Measurements from ENCODE around the gene ASIC4.

ASIC4 gene

GRCh38 chr2:219520079-219520478 lies 5.8 kb downstream of the ASIC4 start:
- Histone ChIP-seq H3K4me2 (ENCODE audit: low read depth, low read length, poor library complexity, severe bottlenecking) (no peak overlapping the region), H3K4me3 (ENCODE audit: insufficient read depth, low read length, poor library complexity, severe bottlenecking) (no peak overlapping the region), H3K9ac (ENCODE audit: low read length) (no peak overlapping the region), H4K20me1 (ENCODE audit: low read depth, low read length) (no peaks in the 10 kb centered on the region), H3K36me3 (ENCODE audit: low read length) (no peaks in the 10 kb centered on the region), H3K79me2 (ENCODE audit: insufficient read depth, low read length) (no peaks in the 10 kb centered on the region), H2AFZ (ENCODE audit: low read depth, low read length, severe bottlenecking) (no peak overlapping the region), H3K27me3 (ENCODE audit: low read length) (no peaks in the 10 kb centered on the region), H3K9me2 (replicated peaks; ENCODE audit: insufficient read depth, low read length) (no peaks in the 10 kb centered on the region), H3F3A (ENCODE audit: insufficient read depth) (no peaks in the 10 kb centered on the region), H3K27ac (ENCODE audit: low read depth, low read length) (no peak overlapping the region), H3K9me3 (ENCODE audit: insufficient read depth, low read length) (no peaks in the 10 kb centered on the region)
- no peak for TF ChIP-seq EZH2phosphoT487 (conservative IDR thresholded peaks at IDR 0.05; ENCODE audit: low read length)
- TF ChIP-seq, protein P1, sequence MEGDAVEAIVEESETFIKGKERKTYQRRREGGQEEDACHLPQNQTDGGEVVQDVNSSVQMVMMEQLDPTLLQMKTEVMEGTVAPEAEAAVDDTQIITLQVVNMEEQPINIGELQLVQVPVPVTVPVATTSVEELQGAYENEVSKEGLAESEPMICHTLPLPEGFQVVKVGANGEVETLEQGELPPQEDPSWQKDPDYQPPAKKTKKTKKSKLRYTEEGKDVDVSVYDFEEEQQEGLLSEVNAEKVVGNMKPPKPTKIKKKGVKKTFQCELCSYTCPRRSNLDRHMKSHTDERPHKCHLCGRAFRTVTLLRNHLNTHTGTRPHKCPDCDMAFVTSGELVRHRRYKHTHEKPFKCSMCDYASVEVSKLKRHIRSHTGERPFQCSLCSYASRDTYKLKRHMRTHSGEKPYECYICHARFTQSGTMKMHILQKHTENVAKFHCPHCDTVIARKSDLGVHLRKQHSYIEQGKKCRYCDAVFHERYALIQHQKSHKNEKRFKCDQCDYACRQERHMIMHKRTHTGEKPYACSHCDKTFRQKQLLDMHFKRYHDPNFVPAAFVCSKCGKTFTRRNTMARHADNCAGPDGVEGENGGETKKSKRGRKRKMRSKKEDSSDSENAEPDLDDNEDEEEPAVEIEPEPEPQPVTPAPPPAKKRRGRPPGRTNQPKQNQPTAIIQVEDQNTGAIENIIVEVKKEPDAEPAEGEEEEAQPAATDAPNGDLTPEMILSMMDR (IDR thresholded peaks at IDR 0.05; ENCODE audit: insufficient read depth, low read length, poor library complexity, severe bottlenecking) = no peak

GRCh38 chr2:219521066-219521880 lies 7.0 kb downstream of the ASIC4 start:
- H3K9me3 ChIP-seq (ENCODE audit: insufficient read depth, low read length) = no peaks in the 10 kb centered on the region
- H3K79me2 ChIP-seq (ENCODE audit: insufficient read depth, low read length) = no peaks in the 10 kb centered on the region
- no peaks in the 10 kb centered on the region for H3K9me2 ChIP-seq (replicated peaks; ENCODE audit: insufficient read depth, low read length)
- TF ChIP-seq, protein P1 (IDR thresholded peaks at IDR 0.05; ENCODE audit: insufficient read depth, low read length, poor library complexity, severe bottlenecking) = peak; percentile 26
- no peak for TF ChIP-seq EZH2phosphoT487 (conservative IDR thresholded peaks at IDR 0.05; ENCODE audit: low read length)
- H2AFZ ChIP-seq (ENCODE audit: low read depth, low read length, severe bottlenecking) = no peak overlapping the region
- H3K27me3 ChIP-seq (ENCODE audit: low read length) = no peaks in the 10 kb centered on the region
- H3K4me3 ChIP-seq (ENCODE audit: insufficient read depth, low read length, poor library complexity, severe bottlenecking) = no peak overlapping the region
- H3K9ac ChIP-seq (ENCODE audit: low read length) = no peak overlapping the region
- no peaks in the 10 kb centered on the region for H3F3A ChIP-seq (ENCODE audit: insufficient read depth)
- H3K27ac ChIP-seq (ENCODE audit: low read depth, low read length) = no peak overlapping the region
- H4K20me1 ChIP-seq (ENCODE audit: low read depth, low read length) = no peaks in the 10 kb centered on the region
- H3K4me2 ChIP-seq (ENCODE audit: low read depth, low read length, poor library complexity, severe bottlenecking) = no peak overlapping the region
- no peaks in the 10 kb centered on the region for H3K36me3 ChIP-seq (ENCODE audit: low read length)

DNA sequence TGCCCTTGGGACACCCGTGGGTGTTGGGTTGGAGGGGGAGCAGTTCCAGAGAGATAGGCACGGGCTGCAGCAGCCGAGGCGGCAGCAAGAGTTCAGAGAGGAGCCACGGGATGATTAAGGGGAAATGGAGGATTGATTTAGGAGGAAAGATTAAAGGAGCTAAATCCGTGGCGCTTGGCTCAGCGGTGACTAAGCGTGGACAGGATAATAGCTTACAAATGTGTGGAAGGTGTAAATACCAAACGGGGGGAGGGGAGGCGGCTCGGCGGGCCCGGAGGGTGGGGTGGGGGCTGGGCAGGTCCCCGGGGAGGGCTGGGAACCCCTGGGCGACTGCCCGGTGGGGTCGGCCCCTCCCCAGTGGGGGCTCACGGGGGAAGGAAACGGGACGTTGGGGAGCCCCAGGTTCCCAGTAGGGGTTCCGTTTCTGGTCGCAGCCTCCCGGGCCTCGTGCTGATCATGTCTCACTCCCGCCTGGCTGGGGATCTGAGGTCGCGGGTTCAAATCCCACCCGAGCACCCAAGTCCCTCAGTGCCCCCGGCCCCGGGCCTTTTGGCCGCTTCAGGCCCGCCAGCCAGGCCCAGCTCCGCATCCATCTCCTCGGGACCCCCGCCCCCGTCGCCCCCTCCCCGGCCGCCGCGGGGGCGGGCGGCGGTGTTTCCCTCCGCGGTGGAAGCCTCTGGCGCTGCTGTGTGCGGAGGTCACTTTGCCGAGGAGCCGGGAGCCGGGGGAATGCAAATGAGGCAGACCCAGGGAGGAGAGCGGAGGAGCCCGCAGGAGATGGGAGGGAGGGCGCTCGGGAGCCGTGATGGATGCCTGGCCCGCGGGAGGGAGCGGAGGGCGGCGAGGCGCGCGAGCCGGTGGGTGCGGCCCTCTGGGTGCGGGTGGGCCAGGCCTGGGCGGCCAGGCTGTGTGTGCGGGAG lies 8.1 kb downstream of the ASIC4 start:
- H3K27ac ChIP-seq (ENCODE audit: low read depth, low read length) = no peak overlapping the region
- no peak overlapping the region for H2AFZ ChIP-seq (ENCODE audit: low read depth, low read length, severe bottlenecking)

More for the DNA sequence above, 8.1 kb downstream of the ASIC4 start:
- no peaks in the 10 kb centered on the region for H3K9me3 ChIP-seq (ENCODE audit: insufficient read depth, low read length)
- H4K20me1 ChIP-seq (ENCODE audit: low read depth, low read length) = no peaks in the 10 kb centered on the region
- H3K4me2 ChIP-seq (ENCODE audit: low read depth, low read length, poor library complexity, severe bottlenecking) = no peak overlapping the region
- no peaks in the 10 kb centered on the region for H3K9me2 ChIP-seq (replicated peaks; ENCODE audit: insufficient read depth, low read length)
- H3K9ac ChIP-seq (ENCODE audit: low read length) = no peak overlapping the region
- no peaks in the 10 kb centered on the region for H3F3A ChIP-seq (ENCODE audit: insufficient read depth)
- no peaks in the 10 kb centered on the region for H3K36me3 ChIP-seq (ENCODE audit: low read length)
- H3K4me3 ChIP-seq (ENCODE audit: insufficient read depth, low read length, poor library complexity, severe bottlenecking) = no peak overlapping the region
- H3K79me2 ChIP-seq (ENCODE audit: insufficient read depth, low read length) = no peaks in the 10 kb centered on the region
- TF ChIP-seq, protein P1 (IDR thresholded peaks at IDR 0.05; ENCODE audit: insufficient read depth, low read length, poor library complexity, severe bottlenecking) = no peak
- no peak for TF ChIP-seq EZH2phosphoT487 (conservative IDR thresholded peaks at IDR 0.05; ENCODE audit: low read length)
- H3K27me3 ChIP-seq (ENCODE audit: low read length) = no peaks in the 10 kb centered on the region
